Anterior cingulate cortex (tissue), 58 donors: ENCODE results near the gene ROR2.

Experiments used
- DNase-seq, 58 donors: peaks; one replicate each; lab custom pipeline; 2025; lab: John Stamatoyannopoulos, UW

Gene ROR2

GRCh38 chr9:91825422-91825821 is 124.6 kb downstream of the ROR2 start:
- no peak for DNase-seq

DNA sequence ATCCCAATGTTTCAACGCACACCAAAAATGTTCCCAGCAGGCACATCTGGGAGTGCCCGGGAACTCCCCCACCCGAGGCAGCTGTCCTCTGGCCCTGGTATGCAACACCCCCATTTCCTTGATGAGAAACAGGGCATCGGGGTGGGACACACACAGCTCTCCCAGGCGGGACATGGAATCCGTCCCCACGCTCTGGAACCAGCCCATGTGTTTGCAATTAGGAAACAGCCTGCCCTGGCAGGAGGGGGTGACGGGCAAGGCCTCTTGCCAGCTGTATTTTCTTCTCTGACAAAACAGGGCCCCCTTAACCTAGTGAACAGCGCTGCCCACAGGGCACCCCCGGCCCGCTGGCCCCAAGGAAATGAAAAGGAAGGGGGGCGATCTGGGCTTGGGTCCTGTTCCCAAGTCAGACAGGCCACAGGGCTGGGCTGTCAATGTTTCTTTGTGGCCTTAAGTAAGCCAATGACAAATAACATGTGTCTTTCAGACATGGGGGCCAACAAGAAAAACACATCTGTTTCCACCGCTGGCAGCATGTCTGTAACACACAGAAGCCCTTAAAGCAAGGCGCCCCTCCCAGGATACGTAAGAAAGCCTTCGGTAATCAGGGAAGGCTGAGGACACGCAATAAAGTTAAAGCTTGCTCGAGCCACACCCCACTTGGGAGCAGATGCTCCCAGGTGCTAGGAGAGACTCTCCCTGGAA is 125.3 kb downstream of the ROR2 start:
- DNase-seq = no peak

DNA sequence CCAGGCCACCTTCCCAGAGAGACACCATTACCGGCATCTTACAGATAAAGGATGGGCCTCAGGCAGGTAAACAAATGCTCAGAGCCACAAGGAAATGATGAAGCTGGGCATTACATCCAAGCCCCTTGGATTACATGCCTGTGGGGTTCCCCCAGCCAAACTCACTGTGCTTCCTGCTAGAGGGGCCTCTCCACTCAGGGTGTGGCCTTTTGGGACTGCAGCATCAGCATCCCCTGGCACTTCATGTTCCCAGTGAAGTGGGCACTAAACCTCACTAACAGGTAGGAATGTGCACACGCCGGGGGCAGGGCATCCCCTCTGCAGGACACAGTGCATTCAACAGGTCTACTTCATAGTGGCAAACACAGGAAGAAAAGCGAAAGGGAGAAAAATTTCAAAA is 125.9 kb downstream of the ROR2 start:
- DNase-seq = no peak

- no peak for DNase-seq
Observed at GRCh38 chr9:91820949-91821880, 128.8 kb downstream of the ROR2 start.

- DNase-seq = no peak
Observed at GRCh38 chr9:91820126-91820750, 129.8 kb downstream of the ROR2 start.

GRCh38 chr9:91818647-91819403 is 131.2 kb downstream of the ROR2 start:
- DNase-seq = no peak

- DNase-seq = no peak
Observed at GRCh38 chr9:91818225-91818585, 131.8 kb downstream of the ROR2 start.

DNA sequence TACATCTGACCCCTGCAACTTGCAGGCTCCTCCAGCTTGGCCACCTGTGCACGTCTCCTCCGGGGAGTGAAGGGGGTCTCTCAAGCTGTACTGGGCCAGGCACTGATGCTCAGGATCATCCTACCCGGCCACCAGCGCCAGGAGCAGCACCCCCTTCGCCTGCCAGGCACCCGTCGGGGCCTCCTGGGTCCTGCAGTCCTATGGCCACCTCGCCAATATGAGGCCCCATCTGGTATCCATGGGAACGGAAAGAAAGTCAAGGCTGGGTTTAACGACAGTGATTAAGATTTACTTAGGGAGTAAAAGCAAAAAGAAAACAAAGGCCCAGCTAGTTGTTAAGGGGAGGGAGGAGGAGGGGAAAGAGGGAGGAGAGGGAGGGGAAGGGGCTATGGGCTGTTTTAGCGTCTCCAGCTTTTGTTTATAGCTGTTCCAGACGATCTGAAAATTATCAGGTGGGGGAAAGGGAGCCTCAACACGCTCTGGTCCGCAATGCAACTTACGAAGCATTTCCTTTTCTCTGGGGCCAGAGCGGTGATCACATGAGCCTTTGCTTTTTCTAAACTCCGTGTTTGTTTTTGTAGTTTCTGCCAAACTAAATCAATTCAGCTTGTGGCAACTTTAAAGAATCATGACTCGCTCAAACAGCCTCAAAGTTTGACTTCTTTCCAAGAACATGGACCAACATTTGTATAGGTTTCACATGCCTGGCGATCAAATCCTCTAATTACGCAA is 132.4 kb downstream of the ROR2 start:
- DNase-seq = no peak

GRCh38 chr9:91817106-91817492 is 132.9 kb downstream of the ROR2 start:
- DNase-seq = no peak

DNA sequence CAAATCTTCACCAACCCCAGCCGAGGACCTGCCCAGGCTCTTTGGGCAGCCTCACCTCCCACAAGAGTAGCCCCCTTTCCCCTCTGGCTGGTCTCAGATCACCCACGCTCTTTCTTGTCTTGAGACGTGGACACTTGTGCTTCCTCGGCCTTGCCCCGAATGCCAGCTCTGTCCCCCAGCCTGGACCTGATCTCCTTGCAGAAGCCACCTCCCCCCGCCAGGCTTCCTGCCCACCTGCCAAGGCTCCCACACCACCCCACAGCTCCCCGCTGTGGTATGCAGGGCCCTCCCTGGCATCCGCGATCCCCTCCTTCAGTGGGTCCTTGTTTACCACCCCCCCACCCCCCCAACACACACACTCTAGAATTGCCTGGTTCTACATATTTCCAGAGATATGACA is 133.7 kb downstream of the ROR2 start:
- DNase-seq = no peak

- DNase-seq = no peak
Observed at GRCh38 chr9:91815896-91816295, 134.1 kb downstream of the ROR2 start.

DNA sequence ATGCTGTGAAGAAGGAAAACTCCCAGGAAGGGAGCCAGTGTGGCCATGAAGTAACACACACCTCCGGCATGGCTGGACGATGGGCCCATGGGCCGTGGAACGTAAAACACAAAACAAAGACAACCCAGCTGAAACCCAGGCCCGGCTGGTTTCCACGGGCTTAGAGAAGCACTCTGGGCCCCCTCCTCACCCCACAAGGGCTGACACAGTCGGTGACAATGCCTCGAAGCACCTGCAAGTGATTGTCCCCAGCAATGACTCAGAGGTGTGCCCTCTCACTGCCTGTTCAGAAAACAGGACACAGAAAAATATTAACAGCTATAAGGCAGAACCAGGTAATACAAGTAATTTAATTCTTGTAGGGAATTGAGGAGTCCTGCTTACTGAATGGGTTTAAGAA is 135.3 kb downstream of the ROR2 start:
- no peak for DNase-seq

GRCh38 chr9:91814201-91814600 is 135.8 kb downstream of the ROR2 start:
- DNase-seq = no peak

GRCh38 chr9:91813176-91813795 is 136.7 kb downstream of the ROR2 start:
- DNase-seq = no peak

- no peak for DNase-seq
Observed at GRCh38 chr9:91812191-91812590, 137.8 kb downstream of the ROR2 start.

DNA sequence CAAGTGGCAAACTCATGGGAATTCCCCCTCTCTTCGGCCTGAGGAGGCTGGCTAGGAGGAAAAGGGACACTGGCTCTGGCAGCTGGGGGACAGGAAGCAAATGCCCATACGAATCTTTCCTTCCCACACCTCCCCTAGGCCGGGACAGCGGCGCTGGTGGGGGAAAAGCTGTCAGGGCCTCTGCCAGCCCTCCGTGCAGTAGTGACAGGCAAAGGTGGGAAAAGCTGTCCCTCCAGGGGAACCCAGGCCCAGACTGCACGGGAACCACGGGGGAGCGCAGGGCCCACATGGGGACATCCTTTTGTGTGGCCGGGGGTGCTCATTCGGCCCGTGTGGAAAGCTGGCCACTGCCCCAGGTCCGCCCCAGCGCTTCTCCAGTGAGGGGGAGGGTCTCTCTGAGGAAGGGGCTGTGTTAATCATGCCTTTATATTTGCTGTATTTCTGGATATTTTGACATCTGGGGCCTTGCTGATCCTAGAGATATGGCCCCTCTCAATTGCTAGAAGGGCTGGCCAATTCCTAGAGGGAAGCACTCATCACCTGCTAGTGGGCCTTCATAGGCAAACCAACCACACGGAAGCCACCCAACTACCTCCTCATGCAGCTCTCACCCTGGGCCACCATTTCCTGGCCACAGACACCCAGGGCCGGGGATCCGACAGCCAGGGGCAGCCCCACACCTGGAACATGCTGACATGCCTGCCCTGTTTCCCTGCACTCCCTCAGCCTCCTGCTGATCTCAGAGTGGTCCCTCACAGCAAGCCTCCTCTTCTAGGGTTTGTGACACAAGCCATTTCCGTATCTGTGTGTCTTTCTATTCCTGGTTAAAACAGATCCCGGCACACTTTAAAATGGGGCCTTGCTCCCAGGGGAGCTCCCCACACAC is 138.8 kb downstream of the ROR2 start:
- no peak for DNase-seq

- no peak for DNase-seq
Observed at GRCh38 chr9:91810286-91810905, 139.6 kb downstream of the ROR2 start.
